SK-N-MC (cell line): ENCODE data around the gene MYO5B.

ENCODE experiments used
- DNase-seq: peaks from one replicate; pipeline ENCODE4 v3.0.0-alpha.2; 2011; ENCODE audit warnings: low read depth, low spot score
- H3K27ac ChIP-seq: fragments of 200-600 bp; sonication (generic); 2 replicates; pipeline ENCODE4 v1.5.1; 2016; ENCODE audit warnings: mixed run types
- H3K36me3 ChIP-seq: fragments of 200-600 bp; sonication (generic); 2 replicates; pipeline ENCODE4 v1.6.1; 2017; ENCODE audit warnings: antibody characterized with exemption, low read length, mixed read lengths; ENCODE audit not compliant: insufficient read depth
- H3K4me3 ChIP-seq: fragments of 200-600 bp; sonication (generic); 2 replicates; pipeline ENCODE4 v1.5.1; 2016
- H3K9ac ChIP-seq: fragments of 200-600 bp; sonication (generic); 2 replicates; pipeline ENCODE4 v1.8.0; 2017; ENCODE audit warnings: mixed run types, mixed read lengths; ENCODE audit not compliant: insufficient read length
- H3K9me3 ChIP-seq: fragments of 200-600 bp; sonication (generic); 2 replicates; pipeline ENCODE4 v1.6.1; 2017; ENCODE audit warnings: low read depth, mild to moderate bottlenecking, antibody characterized with exemption, low read length, moderate library complexity, mixed read lengths
- EZH2 ChIP-seq: fragments of 200-600 bp; sonication (generic); IDR thresholded peaks from one replicate; pipeline ENCODE4 v1.6.1; 2017; ENCODE audit warnings: antibody characterized with exemption
- FOXP2 ChIP-seq: optimal IDR thresholded peaks from 2 replicates; pipeline ENCODE3; 2011; ENCODE audit warnings: mild to moderate bottlenecking, moderate library complexity; ENCODE audit not compliant: insufficient read depth; ENCODE audit errors: extremely low read length, control extremely low read depth
- POLR2AphosphoS5 ChIP-seq: IDR thresholded peaks from 2 replicates; pipeline ENCODE4 v1.6.1; 2012; ENCODE audit warnings: mild to moderate bottlenecking, low read depth, low read length, borderline replicate concordance

MYO5B gene

DNA sequence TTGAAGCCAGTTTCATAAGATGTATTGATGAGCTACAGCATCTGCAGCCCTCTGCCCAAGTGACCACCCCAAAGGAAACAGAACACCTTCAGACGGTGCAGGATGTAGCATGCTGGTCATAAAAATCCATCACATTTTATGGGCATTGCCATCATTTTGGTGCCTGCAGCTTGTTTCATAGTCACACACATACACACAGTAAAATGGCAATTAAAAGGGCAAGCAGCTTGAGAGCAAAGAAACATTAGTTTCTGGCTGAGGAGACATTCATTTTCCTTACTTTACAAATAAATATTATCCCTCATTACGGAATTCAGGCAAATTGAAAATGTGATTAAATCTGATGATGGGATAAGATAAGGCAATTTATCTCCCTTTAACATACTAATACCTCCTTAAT is 13.4 kb downstream of the MYO5B start:
- no peak for DNase-seq
- no peak overlapping the region for H3K27ac ChIP-seq
- H3K36me3 ChIP-seq: no peaks in the 10 kb centered on the region
- no peaks in the 10 kb centered on the region for H3K9me3 ChIP-seq
- H3K4me3 ChIP-seq: no peak overlapping the region
- no peak overlapping the region for H3K9ac ChIP-seq
- no peak for TF ChIP-seq POLR2AphosphoS5
- no peak for TF ChIP-seq EZH2
- TF ChIP-seq FOXP2: no peak

DNA sequence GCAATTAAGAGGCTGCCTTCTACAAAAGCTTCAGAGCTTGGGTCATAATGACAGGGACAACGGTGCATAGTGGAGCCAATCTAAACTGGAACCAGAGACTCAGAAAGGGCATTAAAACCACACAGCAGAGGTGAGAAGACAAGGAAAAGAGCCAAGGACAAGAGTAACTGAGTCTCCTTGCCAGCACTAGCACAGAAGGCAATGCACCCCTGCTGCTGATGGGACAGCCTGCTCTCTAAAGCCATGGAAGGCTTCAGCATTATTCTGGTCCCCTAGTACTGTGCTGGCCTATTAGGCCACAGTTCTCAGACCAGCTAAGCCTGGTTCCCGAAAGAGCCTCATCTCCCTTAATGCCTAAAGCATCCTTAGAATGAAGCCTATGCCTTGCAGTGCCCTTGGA is 15.5 kb downstream of the MYO5B start:
- H3K36me3 ChIP-seq: no peaks in the 10 kb centered on the region
- no peak overlapping the region for H3K9ac ChIP-seq
- H3K4me3 ChIP-seq: no peak overlapping the region
- H3K9me3 ChIP-seq: no peaks in the 10 kb centered on the region
- no peak for DNase-seq
- TF ChIP-seq EZH2 (no peak), POLR2AphosphoS5 (no peak), FOXP2 (no peak)
- no peak overlapping the region for H3K27ac ChIP-seq

DNA sequence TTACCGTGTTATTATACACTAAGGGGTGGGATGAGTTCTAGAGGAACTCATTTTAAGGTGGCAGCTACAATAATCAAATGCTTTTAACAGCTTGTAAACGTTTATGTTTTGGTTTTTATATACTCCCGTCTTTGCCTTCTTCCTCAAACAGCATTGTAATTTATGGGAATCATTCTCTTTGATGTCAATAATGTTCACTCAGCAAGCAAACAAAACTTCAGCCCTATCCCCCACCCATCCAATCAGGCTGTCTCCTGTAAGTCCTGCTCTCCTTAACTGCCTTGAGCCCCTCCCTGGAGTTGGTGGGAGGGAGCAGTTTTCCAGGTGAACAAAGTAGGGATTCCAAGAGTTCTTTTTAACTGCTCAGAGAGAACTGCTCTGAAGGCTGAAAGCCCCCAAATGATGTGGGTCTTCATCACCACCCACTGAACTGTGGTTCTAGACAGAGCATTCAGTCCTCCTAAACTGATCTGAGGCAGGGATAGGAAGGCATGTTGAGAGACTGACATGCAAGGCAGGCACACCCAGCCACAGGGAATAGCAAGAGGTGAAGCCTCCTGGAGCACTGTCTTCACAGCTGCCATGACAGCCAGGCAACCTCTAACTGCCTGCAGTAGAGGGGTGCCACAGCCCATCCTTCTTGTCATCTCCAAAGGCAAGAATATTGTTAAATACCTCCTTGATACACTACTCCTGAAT is 17.5 kb downstream of the MYO5B start:
- TF ChIP-seq EZH2: no peak
- no peak for TF ChIP-seq POLR2AphosphoS5
- TF ChIP-seq FOXP2: no peak
- H3K9me3 ChIP-seq: no peaks in the 10 kb centered on the region
- H3K4me3 ChIP-seq: no peak overlapping the region
- H3K36me3 ChIP-seq: no peaks in the 10 kb centered on the region
- H3K9ac ChIP-seq: no peak overlapping the region
- H3K27ac ChIP-seq: no peak overlapping the region
- DNase-seq: no peak

- TF ChIP-seq POLR2AphosphoS5 (no peak), EZH2 (no peak), FOXP2 (no peak)
- no peak for DNase-seq
- Histone ChIP-seq H3K27ac (no peak overlapping the region), H3K9ac (no peak overlapping the region), H3K36me3 (no peaks in the 10 kb centered on the region), H3K4me3 (no peak overlapping the region), H3K9me3 (no peaks in the 10 kb centered on the region)
Measured at GRCh38 chr18:50172367-50172766, 22.6 kb downstream of the MYO5B start.

GRCh38 chr18:50171406-50171805 is 23.5 kb downstream of the MYO5B start:
- no peaks in the 10 kb centered on the region for H3K36me3 ChIP-seq
- no peak overlapping the region for H3K4me3 ChIP-seq
- DNase-seq: no peak
- H3K27ac ChIP-seq: no peak overlapping the region
- no peaks in the 10 kb centered on the region for H3K9me3 ChIP-seq
- no peak overlapping the region for H3K9ac ChIP-seq
- TF ChIP-seq POLR2AphosphoS5 (no peak), EZH2 (no peak), FOXP2 (no peak)

DNA sequence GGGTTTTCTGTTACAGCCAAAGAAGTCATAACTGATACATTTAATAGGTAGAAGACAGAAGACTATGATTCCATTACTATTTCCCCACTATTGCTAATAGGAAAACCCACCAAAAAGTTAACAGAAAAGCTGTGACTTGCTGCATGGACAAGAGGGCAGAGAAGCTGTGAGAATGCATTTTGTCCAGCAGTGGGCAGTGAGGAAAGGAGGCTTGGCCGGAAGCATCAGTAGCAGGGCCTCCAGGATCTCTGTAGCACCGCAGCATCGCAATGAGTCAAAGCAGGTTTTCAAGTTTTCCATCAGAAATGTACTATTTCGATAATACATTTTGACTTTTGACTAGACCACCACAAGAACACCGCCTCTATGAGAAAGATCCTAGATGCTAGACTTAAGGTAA is 24.9 kb downstream of the MYO5B start:
- no peak for TF ChIP-seq EZH2
- no peak for TF ChIP-seq POLR2AphosphoS5
- TF ChIP-seq FOXP2: no peak
- no peaks in the 10 kb centered on the region for H3K9me3 ChIP-seq
- no peak overlapping the region for H3K27ac ChIP-seq
- H3K4me3 ChIP-seq: no peak overlapping the region
- no peak overlapping the region for H3K9ac ChIP-seq
- no peaks in the 10 kb centered on the region for H3K36me3 ChIP-seq
- no peak for DNase-seq

DNA sequence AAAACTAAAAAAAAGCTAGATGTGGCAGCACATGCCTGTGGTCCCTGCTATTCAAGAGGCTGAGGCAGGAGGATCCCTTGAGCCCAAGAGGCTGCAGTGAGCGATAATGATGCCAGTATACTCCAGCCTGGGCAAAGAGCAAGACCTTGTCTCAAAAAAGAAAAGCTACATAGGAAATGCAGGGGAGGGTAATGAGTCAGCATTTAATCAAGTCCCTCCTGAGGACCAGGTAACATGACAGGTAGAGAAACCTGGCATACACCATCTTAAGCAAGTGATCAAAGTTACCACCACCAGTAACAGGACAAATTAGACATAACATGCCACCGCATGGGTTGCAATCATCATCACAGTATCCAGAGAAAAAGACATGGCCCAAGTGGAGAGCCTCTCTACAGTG is 25.8 kb downstream of the MYO5B start:
- no peak for DNase-seq
- Histone ChIP-seq H3K9me3 (no peaks in the 10 kb centered on the region), H3K4me3 (no peak overlapping the region), H3K36me3 (no peaks in the 10 kb centered on the region), H3K27ac (no peak overlapping the region), H3K9ac (no peak overlapping the region)
- TF ChIP-seq EZH2: no peak
- TF ChIP-seq FOXP2: no peak
- TF ChIP-seq POLR2AphosphoS5: no peak

GRCh38 chr18:50167966-50168365 is 27.0 kb downstream of the MYO5B start:
- no peak overlapping the region for H3K27ac ChIP-seq
- no peaks in the 10 kb centered on the region for H3K36me3 ChIP-seq
- H3K9me3 ChIP-seq: no peaks in the 10 kb centered on the region
- no peak for DNase-seq
- no peak overlapping the region for H3K4me3 ChIP-seq
- no peak for TF ChIP-seq FOXP2
- no peak overlapping the region for H3K9ac ChIP-seq

- H3K4me3 ChIP-seq: no peak overlapping the region
- no peak overlapping the region for H3K9ac ChIP-seq
- no peaks in the 10 kb centered on the region for H3K9me3 ChIP-seq
- DNase-seq: no peak
- H3K36me3 ChIP-seq: no peaks in the 10 kb centered on the region
- no peak for TF ChIP-seq EZH2
- no peak for TF ChIP-seq POLR2AphosphoS5
- TF ChIP-seq FOXP2: no peak
- H3K27ac ChIP-seq: no peak overlapping the region
Measured at GRCh38 chr18:50166901-50167300, 28.0 kb downstream of the MYO5B start.

- no peak for DNase-seq
- Histone ChIP-seq H3K4me3 (no peak overlapping the region), H3K27ac (no peak overlapping the region), H3K36me3 (no peaks in the 10 kb centered on the region), H3K9ac (no peak overlapping the region), H3K9me3 (no peaks in the 10 kb centered on the region)
- TF ChIP-seq FOXP2: no peak
- no peak for TF ChIP-seq POLR2AphosphoS5
Measured at GRCh38 chr18:50163505-50163904, 31.4 kb downstream of the MYO5B start.
